SU-DHL-6 (cell line): ENCODE measurements around the gene LRRC63.

Source experiments
- EZH2phosphoT487 ChIP-seq: fragments of 200-600 bp; sonication (generic), shearing (Covaris generic); conservative IDR thresholded peaks from 2 replicates; pipeline ENCODE4 v1.6.1; 2018; ENCODE audit warnings: mild to moderate bottlenecking, antibody characterized with exemption, low read length, moderate library complexity, mixed read lengths
- TF ChIP-seq, protein P1 (sequence below): fragments of 200-600 bp; sonication (generic); IDR thresholded peaks from one replicate; pipeline ENCODE4 v1.5.1; 2017; ENCODE audit warnings: antibody characterized with exemption, mild to moderate bottlenecking, low read length, moderate library complexity; ENCODE audit not compliant: insufficient read depth, poor library complexity, severe bottlenecking

DNA sequence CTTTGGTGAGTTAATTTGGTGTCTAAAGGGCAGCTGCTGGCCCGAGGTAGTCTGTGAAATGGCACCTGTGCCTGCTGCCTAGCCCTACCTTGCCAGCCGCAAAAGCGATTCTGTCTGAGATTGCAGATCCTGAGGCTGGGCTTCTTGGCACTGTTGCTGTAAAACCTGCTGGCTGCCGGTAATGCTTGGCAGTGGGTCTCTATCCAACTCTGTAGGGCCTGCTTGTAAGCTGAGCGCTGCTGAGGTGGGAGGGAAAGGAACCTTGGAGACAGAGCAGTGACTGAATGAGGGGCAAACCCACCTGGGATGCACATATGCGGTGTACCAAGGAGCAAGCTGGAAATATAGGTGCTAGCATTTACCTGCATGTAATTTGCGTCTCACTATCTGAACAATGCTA, 41.5 kb upstream of the LRRC63 start:
- TF ChIP-seq, protein P1, sequence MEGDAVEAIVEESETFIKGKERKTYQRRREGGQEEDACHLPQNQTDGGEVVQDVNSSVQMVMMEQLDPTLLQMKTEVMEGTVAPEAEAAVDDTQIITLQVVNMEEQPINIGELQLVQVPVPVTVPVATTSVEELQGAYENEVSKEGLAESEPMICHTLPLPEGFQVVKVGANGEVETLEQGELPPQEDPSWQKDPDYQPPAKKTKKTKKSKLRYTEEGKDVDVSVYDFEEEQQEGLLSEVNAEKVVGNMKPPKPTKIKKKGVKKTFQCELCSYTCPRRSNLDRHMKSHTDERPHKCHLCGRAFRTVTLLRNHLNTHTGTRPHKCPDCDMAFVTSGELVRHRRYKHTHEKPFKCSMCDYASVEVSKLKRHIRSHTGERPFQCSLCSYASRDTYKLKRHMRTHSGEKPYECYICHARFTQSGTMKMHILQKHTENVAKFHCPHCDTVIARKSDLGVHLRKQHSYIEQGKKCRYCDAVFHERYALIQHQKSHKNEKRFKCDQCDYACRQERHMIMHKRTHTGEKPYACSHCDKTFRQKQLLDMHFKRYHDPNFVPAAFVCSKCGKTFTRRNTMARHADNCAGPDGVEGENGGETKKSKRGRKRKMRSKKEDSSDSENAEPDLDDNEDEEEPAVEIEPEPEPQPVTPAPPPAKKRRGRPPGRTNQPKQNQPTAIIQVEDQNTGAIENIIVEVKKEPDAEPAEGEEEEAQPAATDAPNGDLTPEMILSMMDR: no peak
- TF ChIP-seq EZH2phosphoT487: no peak
